D721Med (cell line): ENCODE data around the gene CASP1.

Source experiments
- DNase-seq: peaks from one replicate; pipeline ENCODE4 v3.0.0; 2011; ENCODE audit warnings: low spot score; ENCODE audit not compliant: insufficient read length
- FAIRE-seq: peaks from 2 replicates; lab custom pipeline; 2011; peaks lifted over from hg19 to GRCh38; lab: Jason Lieb, UNC
- CTCF ChIP-seq: IDR thresholded peaks from 2 replicates; pipeline ENCODE4 v1.5.1; 2012; ENCODE audit warnings: mild to moderate bottlenecking, control low read depth; ENCODE audit not compliant: insufficient read depth; ENCODE audit errors: missing control alignments

CASP1 gene

GRCh38 chr11:104997288-104997687 lies 37.7 kb downstream of the CASP1 start:
- no peak for TF ChIP-seq CTCF
- DNase-seq, result no peak
- FAIRE-seq, result no peak

- DNase-seq (no peak), FAIRE-seq (no peak)
- no peak for TF ChIP-seq CTCF
These were observed 39.9 kb downstream of the CASP1 start for GRCh38 chr11:104995001-104995408.

- no peak for FAIRE-seq
- DNase-seq, result no peak
- no peak for TF ChIP-seq CTCF
These were observed 42.2 kb downstream of the CASP1 start for GRCh38 chr11:104992781-104993180.

- FAIRE-seq, result no peak
- TF ChIP-seq CTCF, result no peak
- DNase-seq, result no peak
These were observed 43.0 kb downstream of the CASP1 start for GRCh38 chr11:104991994-104992393.

- no peak for DNase-seq
- no peak for TF ChIP-seq CTCF
- no peak for FAIRE-seq
These were observed 50.1 kb downstream of the CASP1 start for GRCh38 chr11:104984808-104985207.

GRCh38 chr11:104979839-104980238 lies 55.1 kb downstream of the CASP1 start:
- no peak for FAIRE-seq
- no peak for TF ChIP-seq CTCF

More at GRCh38 chr11:104979839-104980238, 55.1 kb downstream of the CASP1 start:
- DNase-seq, result no peak
